ENCODE measurements around the gene DLST.

DNA sequence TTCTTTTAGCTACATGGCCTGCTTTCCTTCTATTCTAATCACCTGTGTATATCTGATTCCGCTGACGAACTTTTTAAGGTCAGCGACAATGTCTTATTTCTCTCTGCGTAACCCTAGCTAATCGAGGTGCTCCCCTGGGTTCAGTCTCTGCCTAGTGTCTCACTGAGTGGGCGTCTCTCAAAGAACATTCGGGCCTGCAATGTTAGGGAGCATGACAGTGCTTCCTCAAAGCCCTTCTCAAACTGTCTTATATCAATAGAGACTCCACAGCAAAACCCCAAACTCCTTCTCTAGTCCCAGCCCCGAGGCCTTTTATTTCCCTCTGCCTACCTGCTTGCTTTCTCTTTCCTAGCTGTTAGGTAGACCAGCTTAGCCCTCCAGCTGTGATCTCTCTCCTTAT, 55.0 kb downstream of the DLST start:
- TF ChIP-seq, protein P1, sequence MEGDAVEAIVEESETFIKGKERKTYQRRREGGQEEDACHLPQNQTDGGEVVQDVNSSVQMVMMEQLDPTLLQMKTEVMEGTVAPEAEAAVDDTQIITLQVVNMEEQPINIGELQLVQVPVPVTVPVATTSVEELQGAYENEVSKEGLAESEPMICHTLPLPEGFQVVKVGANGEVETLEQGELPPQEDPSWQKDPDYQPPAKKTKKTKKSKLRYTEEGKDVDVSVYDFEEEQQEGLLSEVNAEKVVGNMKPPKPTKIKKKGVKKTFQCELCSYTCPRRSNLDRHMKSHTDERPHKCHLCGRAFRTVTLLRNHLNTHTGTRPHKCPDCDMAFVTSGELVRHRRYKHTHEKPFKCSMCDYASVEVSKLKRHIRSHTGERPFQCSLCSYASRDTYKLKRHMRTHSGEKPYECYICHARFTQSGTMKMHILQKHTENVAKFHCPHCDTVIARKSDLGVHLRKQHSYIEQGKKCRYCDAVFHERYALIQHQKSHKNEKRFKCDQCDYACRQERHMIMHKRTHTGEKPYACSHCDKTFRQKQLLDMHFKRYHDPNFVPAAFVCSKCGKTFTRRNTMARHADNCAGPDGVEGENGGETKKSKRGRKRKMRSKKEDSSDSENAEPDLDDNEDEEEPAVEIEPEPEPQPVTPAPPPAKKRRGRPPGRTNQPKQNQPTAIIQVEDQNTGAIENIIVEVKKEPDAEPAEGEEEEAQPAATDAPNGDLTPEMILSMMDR (conservative IDR thresholded peaks at IDR 0.05; ENCODE audit: low read length) = no peak
- TF ChIP-seq EZH2phosphoT487 (IDR thresholded peaks at IDR 0.05; ENCODE audit: borderline replicate concordance, low read depth, low read length) = no peak

All from OCI-LY7 (cell line).